Right atrium auricular region (tissue), 2 donors: ENCODE data around the gene EIF5A. TPM values are rescaled to one million over a fixed set of nuclear protein-coding genes. Genes with fewer than 3 reads are reported as not detected.

ENCODE experiments used
- DNase-seq: peaks from one replicate; pipeline ENCODE4 v3.0.0-alpha.2; 2019; ENCODE audit warnings: low spot score
- H3K27ac ChIP-seq, 2 donors: fragments of 200-600 bp; sonication (generic); 1 replicate in 1 of 2; 2 replicates in 1 of 2; pipeline ENCODE4 v1.5.1; 2016 to 2019
- H3K27me3 ChIP-seq, 2 donors: fragments of 200-600 bp; sonication (generic); one replicate each; pipeline versions ENCODE4 v1.5.1 to v1.6.0; 2017 to 2019
- H3K36me3 ChIP-seq: fragments of 200-600 bp; sonication (generic); one replicate; pipeline ENCODE4 v1.5.1; 2016
- H3K4me1 ChIP-seq, 2 donors: fragments of 200-600 bp; sonication (generic); one replicate each; pipeline versions ENCODE4 v1.5.1 to v1.6.0; 2017 to 2019
- H3K4me3 ChIP-seq, 2 donors: fragments of 200-600 bp; sonication (generic); 1 replicate in 1 of 2; 2 replicates in 1 of 2; pipeline ENCODE4 v1.5.1; 2017 to 2019; ENCODE audit warnings: mild to moderate bottlenecking in 1 of 2, moderate library complexity in 1 of 2
- H3K9me3 ChIP-seq, 2 donors: fragments of 200-600 bp; sonication (generic); one replicate each; pipeline ENCODE4 v1.5.1; 2019
- CTCF ChIP-seq, 2 donors: fragments of 200-600 bp; sonication (generic); IDR thresholded peaks; one replicate each; pipeline ENCODE4 v1.5.1; 2019; ENCODE audit warnings: antibody characterized with exemption in 2 of 2
- total RNA-seq, 2 donors: library from RNA; depleted of rRNA; stranded (reverse); fragments of >200 nt; gene quantifications; one replicate each; pipeline ENCODE4 v1.1.0, GENCODE V29; 2016

EIF5A gene
- total RNA-seq, 2 donors from 2014 or later, result 131 to 164 TPM

- H3K27ac ChIP-seq, result peak overlapping the region; percentile 92 to 93
- H3K4me1 ChIP-seq, result peaks cover 0 to 39% of the 10 kb centered on the region in 2 donors
- peaks cover 70% of the 10 kb centered on the region for H3K36me3 ChIP-seq
- H3K27me3 ChIP-seq, result no peaks in the 10 kb centered on the region
- H3K4me3 ChIP-seq, result peak overlapping the region; percentile 83 to 89
- H3K9me3 ChIP-seq, result no peaks in the 10 kb centered on the region
- no peak for TF ChIP-seq CTCF (IDR thresholded peaks at IDR 0.05)
- DNase-seq, result no peak
These were observed 6.7 kb downstream of the EIF5A start for GRCh38 chr17:7313890-7314718.

GRCh38 chr17:7314719-7315569 lies 7.5 kb downstream of the EIF5A start, which contains the start of gene GPS2:
Gene GPS2 (minus strand): TSS chr17:7315360. CDS start chr17:7315052, 308 bp downstream.
- H3K4me3 ChIP-seq, result peak within 1 kb of the TSS; percentile 83 to 89
- peaks cover 0 to 31% of the 10 kb centered on the region in 2 donors for H3K4me1 ChIP-seq

GRCh38 chr17:7315570-7316235 lies 8.3 kb downstream of the EIF5A start:
- peak overlapping the region; percentile 92 to 93 for H3K27ac ChIP-seq
- DNase-seq, result no peak
- no peaks in the 10 kb centered on the region for H3K9me3 ChIP-seq
- peaks cover 0 to 29% of the 10 kb centered on the region in 2 donors for H3K4me1 ChIP-seq
- H3K36me3 ChIP-seq, result peaks cover 68% of the 10 kb centered on the region
- no peak for TF ChIP-seq CTCF (IDR thresholded peaks at IDR 0.05)
- no peaks in the 10 kb centered on the region for H3K27me3 ChIP-seq
- H3K4me3 ChIP-seq, result peak overlapping the region; percentile 83 to 89

More at GRCh38 chr17:7314719-7315569, 7.5 kb downstream of the EIF5A start, which contains the start of gene GPS2:
- peaks cover 68% of the 10 kb centered on the region for H3K36me3 ChIP-seq
- peak; percentile 93 for DNase-seq
- no peaks in the 10 kb centered on the region for H3K27me3 ChIP-seq
- H3K9me3 ChIP-seq, result no peaks in the 10 kb centered on the region
- H3K27ac ChIP-seq, result peak within 1 kb of the TSS; percentile 92 to 93
- no peak for TF ChIP-seq CTCF (IDR thresholded peaks at IDR 0.05)

- no peak for TF ChIP-seq CTCF (IDR thresholded peaks at IDR 0.05)
- H3K9me3 ChIP-seq, result no peaks in the 10 kb centered on the region
- H3K27me3 ChIP-seq, result no peaks in the 10 kb centered on the region
- no peak for DNase-seq
- H3K36me3 ChIP-seq, result peaks cover 69% of the 10 kb centered on the region
- peaks cover 0 to 29% of the 10 kb centered on the region in 2 donors for H3K4me1 ChIP-seq
- H3K4me3 ChIP-seq, result no peak overlapping the region
- no peak overlapping the region for H3K27ac ChIP-seq
These were observed 9.9 kb downstream of the EIF5A start for GRCh38 chr17:7317161-7317803.
